IgD-negative memory B cell (primary cell): ENCODE data around the gene UBE2O. TPM values are rescaled to one million over a fixed set of nuclear protein-coding genes. Genes with fewer than 3 reads are reported as not detected.
A peak's percentile ranks its signal among the peaks of the same experiment; 100 is the strongest.
"Not testable (repeated sequence)": the region's sequence is repeated elsewhere in the genome, so short reads cannot be mapped to it uniquely, and the experiment has no call there.

ENCODE experiments used
- H3K27ac Mint-ChIP-seq, 3 donors: one replicate each; pipeline ENCODE4 v1.8.0; 2020 to 2022; ENCODE audit warnings: mild to moderate bottlenecking in 3 of 3, mixed read lengths in 3 of 3, moderate library complexity in 1 of 3
- H3K27me3 Mint-ChIP-seq: one replicate; pipeline ENCODE4 v1.8.0; 2021; ENCODE audit warnings: mixed read lengths
- H3K36me3 Mint-ChIP-seq: one replicate; pipeline ENCODE4 v1.8.0; 2020; ENCODE audit warnings: mild to moderate bottlenecking, mixed read lengths
- H3K4me1 Mint-ChIP-seq, 3 donors: one replicate each; pipeline ENCODE4 v1.8.0; 2020 to 2022; ENCODE audit warnings: mixed read lengths in 3 of 3, mild to moderate bottlenecking in 1 of 3
- H3K4me3 Mint-ChIP-seq, 4 donors: one replicate each; pipeline ENCODE4 v1.8.0; 2020 to 2022; ENCODE audit warnings: mild to moderate bottlenecking in 4 of 4, mixed read lengths in 4 of 4, moderate library complexity in 3 of 4
- H3K9me3 Mint-ChIP-seq, 3 donors: one replicate each; pipeline ENCODE4 v1.8.0; 2020 to 2021; ENCODE audit warnings: mixed read lengths in 3 of 3, mild to moderate bottlenecking in 1 of 3
- polyA plus RNA-seq: library from polyadenylated mRNA; unstranded; fragments of 300-500 nt; fragmentation: Illumina TruSeq; gene quantifications from one replicate; pipeline ENCODE4 v1.2.3, GENCODE V29; 2021

The UBE2O gene
- polyA plus RNA-seq, 1 donor from 2014 or later, result 13.8 TPM

DNA sequence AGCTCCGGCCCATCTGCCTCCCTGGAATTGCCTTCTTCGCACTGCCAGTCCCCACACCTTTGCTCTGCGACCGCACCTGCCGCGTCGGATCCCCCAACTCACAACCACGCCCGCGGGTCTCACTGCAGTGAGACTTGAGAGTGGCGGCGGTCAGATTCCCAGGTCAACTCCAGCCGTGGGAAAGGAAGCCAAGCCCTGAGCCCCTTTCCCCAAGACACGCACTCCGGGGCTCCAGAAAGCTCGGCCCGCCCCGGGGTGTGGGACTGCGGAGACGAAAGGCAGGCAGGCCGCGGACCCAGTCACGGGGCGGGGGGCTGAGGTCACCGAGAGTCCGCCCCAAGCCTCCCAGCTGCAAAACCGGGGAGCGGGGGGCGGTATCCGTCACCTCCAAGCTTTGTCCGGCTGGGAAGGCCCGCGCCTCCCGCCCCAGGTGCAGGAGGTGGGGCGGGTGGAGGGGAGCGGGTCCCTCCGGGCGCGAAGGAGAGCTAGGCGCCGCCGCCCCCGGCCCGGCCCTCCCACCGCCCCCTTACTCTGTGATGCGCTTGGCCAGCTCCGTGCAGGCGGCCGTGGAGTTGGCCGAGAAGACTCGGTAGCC, 99.9 kb downstream of the UBE2O start:
- Mint-ChIP-seq H3K27me3 (no peaks in the 10 kb centered on the region), H3K36me3 (no peaks in the 10 kb centered on the region), H3K9me3 (no peaks in the 10 kb centered on the region), H3K4me3 (peak overlapping the region; percentile 96 to 98 (median 97)), H3K27ac (peak overlapping the region; percentile 43 to 90 (median 78)), H3K4me1 (peaks cover 15 to 23% (median 19%) of the 10 kb centered on the region in 3 donors)

GRCh38 chr17:76351526-76352071, 101.4 kb downstream of the UBE2O start:
- Mint-ChIP-seq H3K4me3 (peak overlapping the region in 2 of 4 donors; percentile 49 to 97), H3K27ac (peak overlapping the region in 2 of 3 donors; percentile 45 to 58), H3K9me3 (no peaks in the 10 kb centered on the region), H3K4me1 (peaks cover 10 to 15% (median 13%) of the 10 kb centered on the region in 3 donors), H3K36me3 (no peaks in the 10 kb centered on the region), H3K27me3 (no peaks in the 10 kb centered on the region)

- H3K9me3 Mint-ChIP-seq, result no peaks in the 10 kb centered on the region
- H3K27me3 Mint-ChIP-seq, result no peaks in the 10 kb centered on the region
- peak overlapping the region in 1 of 4 donors; percentile 97 for H3K4me3 Mint-ChIP-seq
- H3K4me1 Mint-ChIP-seq, result peaks cover 10 to 15% (median 13%) of the 10 kb centered on the region in 3 donors
- no peak overlapping the region for H3K27ac Mint-ChIP-seq
- H3K36me3 Mint-ChIP-seq, result peaks cover 6% of the 10 kb centered on the region
These were observed 102.5 kb downstream of the UBE2O start for GRCh38 chr17:76350463-76350862.

- not testable (repeated sequence) for H3K4me1 Mint-ChIP-seq, H3K27ac Mint-ChIP-seq, H3K27me3 Mint-ChIP-seq, H3K9me3 Mint-ChIP-seq, H3K4me3 Mint-ChIP-seq, H3K36me3 Mint-ChIP-seq
These were observed 106.0 kb downstream of the UBE2O start for GRCh38 chr17:76346936-76347335.

GRCh38 chr17:76345377-76345974, 107.5 kb downstream of the UBE2O start:
- Mint-ChIP-seq H3K4me3 (peak overlapping the region in 1 of 4 donors; percentile 41), H3K4me1 (peaks cover 0 to 4% (median 0%) of the 10 kb centered on the region in 3 donors), H3K36me3 (peaks cover 10% of the 10 kb centered on the region), H3K27ac (no peak overlapping the region), H3K27me3 (no peaks in the 10 kb centered on the region), H3K9me3 (no peaks in the 10 kb centered on the region)

DNA sequence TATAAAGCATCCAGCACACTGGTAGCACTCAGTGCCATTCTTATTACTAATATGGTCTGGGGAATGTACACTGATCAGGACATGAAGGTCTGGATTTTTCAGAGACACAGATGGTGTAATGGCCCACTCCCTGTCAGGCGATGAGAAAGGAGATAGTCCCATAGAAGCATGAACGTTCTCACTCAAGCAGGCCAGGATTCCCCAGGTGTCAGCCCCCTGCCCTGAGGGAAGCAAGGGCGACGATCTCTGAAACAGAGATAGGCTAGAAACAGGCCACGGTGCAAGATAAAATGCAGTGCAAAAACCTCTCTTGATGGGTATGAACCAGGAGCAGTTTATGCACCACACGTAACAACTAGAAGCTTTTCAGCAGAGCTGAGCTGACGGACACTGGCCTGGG, 109.8 kb downstream of the UBE2O start:
- no peak overlapping the region for H3K4me3 Mint-ChIP-seq
- no peaks in the 10 kb centered on the region for H3K27me3 Mint-ChIP-seq
- no peaks in the 10 kb centered on the region for H3K9me3 Mint-ChIP-seq
- peaks cover 0 to 9% (median 2%) of the 10 kb centered on the region in 3 donors for H3K4me1 Mint-ChIP-seq
- H3K27ac Mint-ChIP-seq, result no peak overlapping the region
- H3K36me3 Mint-ChIP-seq, result peaks cover 10% of the 10 kb centered on the region

- Mint-ChIP-seq H3K36me3 (peaks cover 12% of the 10 kb centered on the region), H3K27ac (no peak overlapping the region), H3K9me3 (no peaks in the 10 kb centered on the region), H3K4me1 (peaks cover 0 to 9% (median 2%) of the 10 kb centered on the region in 3 donors), H3K27me3 (no peaks in the 10 kb centered on the region), H3K4me3 (no peak overlapping the region)
These were observed 111.7 kb downstream of the UBE2O start for GRCh38 chr17:76341301-76341700.

Other genes starting within 250 kb of the UBE2O start
- gene RNF157, start 212.7 kb downstream of the UBE2O start, polyA plus RNA-seq, result 0.43 TPM
- gene UBALD2, start 187.8 kb downstream of the UBE2O start, polyA plus RNA-seq, result 4.3 TPM
- gene QRICH2, start 144.9 kb downstream of the UBE2O start, polyA plus RNA-seq, result 0.14 TPM
- 62.0 TPM for gene PRPSAP1, start 99.2 kb downstream of the UBE2O start, polyA plus RNA-seq
- gene SPHK1, start 68.5 kb downstream of the UBE2O start, polyA plus RNA-seq, result not detected
- gene AANAT, start 14.5 kb upstream of the UBE2O start, polyA plus RNA-seq, result 1.1 TPM
- 160 TPM for gene RHBDF2, start 48.3 kb upstream of the UBE2O start, polyA plus RNA-seq
- 2.1 TPM for gene CYGB, start 84.6 kb upstream of the UBE2O start, polyA plus RNA-seq
- gene PRCD, start 86.9 kb upstream of the UBE2O start, polyA plus RNA-seq, result 24.4 TPM
- gene ST6GALNAC2, start 132.7 kb upstream of the UBE2O start, polyA plus RNA-seq, result 0.68 TPM
- gene ST6GALNAC1, start 190.6 kb upstream of the UBE2O start, polyA plus RNA-seq, result 0.44 TPM